Fibroblast of lung (primary cell): Measurements from ENCODE around the gene NDUFB3. TPM values are rescaled to one million over a fixed set of nuclear protein-coding genes. Genes with fewer than 3 reads are reported as not detected.

Experiments used
- DNase-seq, 2 donors: peaks; one replicate each; pipeline versions ENCODE4 v3.0.0 to v3.0.0-alpha.2; 2010; ENCODE audit warnings: low read depth in 2 of 2
- H2AFZ ChIP-seq: 2 replicates; pipeline ENCODE4 v1.5.1; 2012; ENCODE audit warnings: low read length, control low read depth, inconsistent platforms
- H3K27ac ChIP-seq: 2 replicates; pipeline ENCODE4 v1.5.1; 2011; ENCODE audit warnings: low read length, control low read depth; ENCODE audit not compliant: insufficient read depth
- H3K27me3 ChIP-seq: 2 replicates; pipeline ENCODE4 v1.5.1; 2011; ENCODE audit warnings: mild to moderate bottlenecking, low read length; ENCODE audit not compliant: control insufficient read depth, insufficient read depth
- H3K36me3 ChIP-seq: 2 replicates; pipeline ENCODE4 v1.5.1; 2011; ENCODE audit warnings: low read length; ENCODE audit not compliant: control insufficient read depth, insufficient read depth
- H3K4me1 ChIP-seq: 2 replicates; pipeline ENCODE4 v1.5.1; 2011; ENCODE audit warnings: low read length; ENCODE audit not compliant: control insufficient read depth, insufficient read depth; ENCODE audit errors: extremely low read depth
- H3K4me2 ChIP-seq: 2 replicates; pipeline ENCODE4 v1.5.1; 2011; ENCODE audit warnings: low read length, control low read depth; ENCODE audit not compliant: insufficient read depth; ENCODE audit errors: extremely low read depth
- H3K4me3 ChIP-seq, 4 experiments: fragments of 200-600 bp in 1 of 4; sonication (generic) in 1 of 4; replicated peaks in 1 of 4; 2 replicates each; pipeline ENCODE4 v1.5.1; 2011 to 2016; ENCODE audit warnings: low read length in 4 of 4, low read depth in 3 of 4, mild to moderate bottlenecking in 3 of 4, control low read depth in 2 of 4, inconsistent platforms in 1 of 4, mixed read lengths in 1 of 4; ENCODE audit not compliant: insufficient read depth in 1 of 4; ENCODE audit errors: control extremely low read depth in 1 of 4
- H3K79me2 ChIP-seq: 2 replicates; pipeline ENCODE4 v1.5.1; 2012; ENCODE audit warnings: mild to moderate bottlenecking, low read length, inconsistent platforms; ENCODE audit not compliant: control insufficient read depth, insufficient read depth
- H3K9ac ChIP-seq: 2 replicates; pipeline ENCODE4 v1.5.1; 2011; ENCODE audit warnings: mild to moderate bottlenecking, low read length, control low read depth; ENCODE audit not compliant: insufficient read depth
- H3K9me3 ChIP-seq: 2 replicates; pipeline ENCODE4 v1.5.1; 2012; ENCODE audit warnings: low read depth, low read length; ENCODE audit not compliant: control insufficient read depth, insufficient read depth
- H4K20me1 ChIP-seq: 2 replicates; pipeline ENCODE4 v1.5.1; 2011; ENCODE audit warnings: low read length; ENCODE audit not compliant: control insufficient read depth, insufficient read depth; ENCODE audit errors: extremely low read depth
- CTCF ChIP-seq, 2 donors: IDR thresholded peaks in 1 of 2; conservative IDR thresholded peaks in 1 of 2; 1 replicate in 1 of 2; 2 replicates in 1 of 2; pipeline ENCODE4 v1.5.1; 2011 to 2012; ENCODE audit warnings: low read length in 2 of 2, control low read depth in 1 of 2, inconsistent platforms in 1 of 2, low read depth in 1 of 2, mild to moderate bottlenecking in 1 of 2
- EZH2 ChIP-seq: IDR thresholded peaks from 2 replicates; pipeline ENCODE4 v1.5.1; 2012; ENCODE audit warnings: low read length, control low read depth, mild to moderate bottlenecking; ENCODE audit errors: missing control alignments
- polyA plus RNA-seq, 2 donors: library from polyadenylated mRNA; depleted of rRNA in 1 of 2; stranded (reverse) in 1 of 2; unstranded in 1 of 2; fragments of >200 nt; gene quantifications; 2 replicates each; pipeline ENCODE4 v1.2.1, GENCODE V29; 2011 to 2012; ENCODE audit warnings: missing spikeins in 1 of 2
- total RNA-seq: library from RNA; depleted of rRNA; stranded (reverse); fragments of >200 nt; gene quantifications from 2 replicates; pipeline ENCODE4 v1.2.1, GENCODE V29; 2014

Gene NDUFB3
- total and polyA plus RNA-seq, 2 donors (not counting 1 experiment from before 2014, with no cell fraction given): 77.5 to 121 TPM

- Histone ChIP-seq H3K4me2 (peak overlapping the region; percentile 91), H3K4me3 (peak overlapping the region in 1 of 4 experiments; percentile 29), H3K4me1 (peaks cover 30% of the 10 kb centered on the region), H3K79me2 (peaks cover 71% of the 10 kb centered on the region), H4K20me1 (no peaks in the 10 kb centered on the region), H3K36me3 (no peaks in the 10 kb centered on the region), H3K27me3 (no peaks in the 10 kb centered on the region), H3K9ac (no peak overlapping the region), H3K9me3 (no peaks in the 10 kb centered on the region), H3K27ac (peak overlapping the region; percentile 70), H2AFZ (no peak overlapping the region)
- no peak for DNase-seq
- TF ChIP-seq CTCF (conservative IDR thresholded peaks at IDR 0.05 in 1 of 2, IDR thresholded peaks at IDR 0.05 in 1 of 2; ENCODE audit: low read depth in 1 of 2, low read length in 2 of 2) (no peak), EZH2 (no peak)
Observed at GRCh38 chr2:201127152-201127511, 55.3 kb downstream of the NDUFB3 start.

GRCh38 chr2:201127570-201127969 lies 55.8 kb downstream of the NDUFB3 start:
- H3K4me3 ChIP-seq: peak overlapping the region in 1 of 4 experiments; percentile 29
- H3K27me3 ChIP-seq: no peaks in the 10 kb centered on the region
- H3K4me2 ChIP-seq: peak overlapping the region; percentile 91
- peak overlapping the region; percentile 70 for H3K27ac ChIP-seq
- peaks cover 30% of the 10 kb centered on the region for H3K4me1 ChIP-seq
- no peak overlapping the region for H3K9ac ChIP-seq
- no peak for TF ChIP-seq CTCF (conservative IDR thresholded peaks at IDR 0.05 in 1 of 2, IDR thresholded peaks at IDR 0.05 in 1 of 2; ENCODE audit: low read depth in 1 of 2, low read length in 2 of 2)
- TF ChIP-seq EZH2: no peak
- H3K36me3 ChIP-seq: no peaks in the 10 kb centered on the region
- DNase-seq: peak; percentile 61 to 80
- H3K9me3 ChIP-seq: no peaks in the 10 kb centered on the region
- H2AFZ ChIP-seq: no peak overlapping the region
- H3K79me2 ChIP-seq: peaks cover 66% of the 10 kb centered on the region
- H4K20me1 ChIP-seq: no peaks in the 10 kb centered on the region

- DNase-seq: no peak
- H2AFZ ChIP-seq: no peak overlapping the region
- H3K36me3 ChIP-seq: no peaks in the 10 kb centered on the region
- no peaks in the 10 kb centered on the region for H3K27me3 ChIP-seq
- H3K9ac ChIP-seq: no peak overlapping the region
- peak overlapping the region; percentile 91 for H3K4me2 ChIP-seq
- H3K9me3 ChIP-seq: no peaks in the 10 kb centered on the region
- TF ChIP-seq EZH2 (no peak), CTCF (conservative IDR thresholded peaks at IDR 0.05 in 1 of 2, IDR thresholded peaks at IDR 0.05 in 1 of 2; ENCODE audit: low read depth in 1 of 2, low read length in 2 of 2) (no peak)
- no peak overlapping the region for H3K4me3 ChIP-seq
- H3K4me1 ChIP-seq: peaks cover 30% of the 10 kb centered on the region
- H3K27ac ChIP-seq: peak overlapping the region; percentile 70
- no peaks in the 10 kb centered on the region for H4K20me1 ChIP-seq
- peaks cover 65% of the 10 kb centered on the region for H3K79me2 ChIP-seq
Observed at GRCh38 chr2:201128033-201128432, 56.2 kb downstream of the NDUFB3 start.
